ENCODE measurements around the gene DYNC2I2.

The DYNC2I2 gene

GRCh38 chr9:128656416-128657343 lies at the start of gene DYNC2I2:
TSS of gene DYNC2I2 (minus strand) at chr9:128656847. CDS start at chr9:128656726, 121 bp downstream.
- no peak for TF ChIP-seq CTCF (IDR thresholded peaks at IDR 0.05; ENCODE audit: low read depth, low read length)
- H3K4me3 ChIP-seq (ENCODE audit: low read depth, low read length): peak within 1 kb of the TSS; percentile 69

GRCh38 chr9:128706045-128706444 lies 49.4 kb upstream of the DYNC2I2 start:
- no peak overlapping the region for H3K4me3 ChIP-seq (ENCODE audit: low read depth, low read length)

GRCh38 chr9:128705051-128705965 lies 48.7 kb upstream of the DYNC2I2 start:
- no peak overlapping the region for H3K4me3 ChIP-seq (ENCODE audit: low read depth, low read length)
- no peak for TF ChIP-seq CTCF (IDR thresholded peaks at IDR 0.05; ENCODE audit: low read depth, low read length)

More at GRCh38 chr9:128706045-128706444, 49.4 kb upstream of the DYNC2I2 start:
- TF ChIP-seq CTCF (IDR thresholded peaks at IDR 0.05; ENCODE audit: low read depth, low read length): no peak

GRCh38 chr9:128704356-128704670 lies 47.7 kb upstream of the DYNC2I2 start:
- no peak overlapping the region for H3K4me3 ChIP-seq (ENCODE audit: low read depth, low read length)
- no peak for TF ChIP-seq CTCF (IDR thresholded peaks at IDR 0.05; ENCODE audit: low read depth, low read length)

- H3K4me3 ChIP-seq (ENCODE audit: low read depth, low read length): peak overlapping the region; percentile 69; the same call in 1 of the 2 replicates
- TF ChIP-seq CTCF (IDR thresholded peaks at IDR 0.05; ENCODE audit: low read depth, low read length): no peak
These were observed 47.1 kb upstream of the DYNC2I2 start for GRCh38 chr9:128703616-128704355.

- H3K4me3 ChIP-seq (ENCODE audit: low read depth, low read length): peak overlapping the region; percentile 69
- no peak for TF ChIP-seq CTCF (IDR thresholded peaks at IDR 0.05; ENCODE audit: low read depth, low read length)
These were observed 46.4 kb upstream of the DYNC2I2 start for GRCh38 chr9:128702949-128703615.

All from WI38 (cell line).